H1 (cell line): ENCODE results near the gene NAMPT. TPM values are rescaled to one million over a fixed set of nuclear protein-coding genes. Genes with fewer than 3 reads are reported as not detected.

Source experiments
- CTCF ChIA-PET: fragments of 300-600 bp; sonication (Branson Sonifier 250); formaldehyde crosslinking; loops from one replicate; lab custom pipeline; 2021; ENCODE audit not compliant: partially characterized antibody; lab: Charles Lee
- POLR2A ChIA-PET: fragments of 300-600 bp; sonication (Branson Sonifier 250); formaldehyde crosslinking; loops from one replicate; lab custom pipeline; 2021; ENCODE audit warnings: inconsistent platforms; ENCODE audit not compliant: partially characterized antibody; lab: Charles Lee
- DNase-seq, 2 experiments: peaks; one replicate each; pipeline versions ENCODE4 v3.0.0 to v3.0.0-alpha.2; 2010 to 2022; ENCODE audit warnings: low spot score in 2 of 2, low read depth in 1 of 2, mixed read lengths in 1 of 2
- FAIRE-seq: peaks from 2 replicates; lab custom pipeline; 2011; peaks lifted over from hg19 to GRCh38; lab: Jason Lieb, UNC
- H2AFZ ChIP-seq: 2 replicates; pipeline ENCODE4 v1.8.1; 2012; ENCODE audit warnings: low read length, inconsistent platforms
- H2AK5ac ChIP-seq: 2 replicates; pipeline ENCODE4 v1.6.1; 2013; ENCODE audit warnings: low read depth, low read length
- H2BK120ac ChIP-seq: replicated peaks from 2 replicates; pipeline ENCODE3; 2013; ENCODE audit warnings: low read depth, low read length, inconsistent platforms
- H2BK12ac ChIP-seq: 2 replicates; pipeline ENCODE4 v1.6.1; 2013; ENCODE audit warnings: low read depth, low read length
- H2BK15ac ChIP-seq: 2 replicates; pipeline ENCODE4 v1.6.1; 2013; ENCODE audit warnings: low read length
- H2BK20ac ChIP-seq: 2 replicates; pipeline ENCODE4 v1.6.1; 2013; ENCODE audit warnings: low read length
- H2BK5ac ChIP-seq: 2 replicates; pipeline ENCODE4 v1.6.1; 2013; ENCODE audit warnings: low read depth, low read length
- H3K14ac ChIP-seq: 2 replicates; pipeline ENCODE4 v1.6.1; 2013; ENCODE audit warnings: inconsistent platforms; ENCODE audit not compliant: insufficient read length
- H3K18ac ChIP-seq: 2 replicates; pipeline ENCODE4 v1.6.1; 2013; ENCODE audit warnings: low read length; ENCODE audit errors: extremely low read depth
- H3K23ac ChIP-seq: 2 replicates; pipeline ENCODE4 v1.6.1; 2013; ENCODE audit warnings: inconsistent platforms; ENCODE audit not compliant: insufficient read length
- H3K23me2 ChIP-seq: 2 replicates; pipeline ENCODE4 v1.6.1; 2013; ENCODE audit warnings: low read depth, low read length
- H3K27ac ChIP-seq: 2 replicates; pipeline ENCODE4 v1.6.1; 2011; ENCODE audit warnings: low read depth, low read length, inconsistent platforms
- H3K27me3 ChIP-seq, 4 experiments: replicated peaks in 1 of 4; 1 replicate in 1 of 4; 2 replicates in 3 of 4; pipeline versions ENCODE4 v1.6.1 to v1.8.1; 2011 to 2013; ENCODE audit warnings: low read length in 3 of 4, mild to moderate bottlenecking in 3 of 4, inconsistent platforms in 2 of 4, mixed read lengths in 2 of 4, moderate library complexity in 1 of 4; ENCODE audit not compliant: control insufficient read depth in 3 of 4, insufficient read depth in 3 of 4; ENCODE audit errors: extremely low read depth in 1 of 4
- H3K36me3 ChIP-seq, 4 experiments: 2 replicates each; pipeline versions ENCODE4 v1.6.1 to v1.8.1; 2011 to 2013; ENCODE audit warnings: mild to moderate bottlenecking in 4 of 4, low read length in 3 of 4, moderate library complexity in 2 of 4, control low read depth in 1 of 4, inconsistent platforms in 1 of 4; ENCODE audit not compliant: insufficient read depth in 4 of 4, control insufficient read depth in 2 of 4
- H3K4ac ChIP-seq: replicated peaks from 2 replicates; pipeline ENCODE3; 2013; ENCODE audit warnings: low read length, low read depth, mixed read lengths, inconsistent platforms; ENCODE audit not compliant: insufficient read length
- H3K4me1 ChIP-seq, 4 experiments: replicated peaks in 1 of 4; 1 replicate in 1 of 4; 2 replicates in 3 of 4; pipeline versions ENCODE4 v1.6.1 to v1.8.1; 2011 to 2013; ENCODE audit warnings: low read length in 3 of 4, inconsistent platforms in 2 of 4, mixed read lengths in 1 of 4; ENCODE audit not compliant: insufficient read depth in 4 of 4, control insufficient read depth in 3 of 4
- H3K4me2 ChIP-seq, 2 experiments: 2 replicates each; pipeline versions ENCODE4 v1.6.1 to v1.8.1; 2011 to 2013; ENCODE audit warnings: low read depth in 2 of 2, low read length in 2 of 2, control low read depth in 1 of 2, inconsistent platforms in 1 of 2, mild to moderate bottlenecking in 1 of 2; ENCODE audit not compliant: insufficient read depth in 1 of 2
- H3K4me3 ChIP-seq, 4 experiments: fragments of 200-600, 300-600 bp in 1 of 4; sonication (generic), shearing (Covaris generic), sonication (Bioruptor Twin) in 1 of 4; 2 replicates each; pipeline versions ENCODE4 v1.5.1 to v1.8.1; 2011 to 2016; ENCODE audit warnings: low read length in 4 of 4, low read depth in 3 of 4, control low read depth in 2 of 4, inconsistent platforms in 2 of 4, mild to moderate bottlenecking in 2 of 4, mixed read lengths in 1 of 4, moderate library complexity in 1 of 4; ENCODE audit not compliant: insufficient read depth in 2 of 4; ENCODE audit errors: extremely low read depth in 1 of 4
- H3K56ac ChIP-seq: replicated peaks from 2 replicates; pipeline ENCODE3; 2013; ENCODE audit warnings: low read depth, mild to moderate bottlenecking, mixed read lengths, low read length, inconsistent platforms; ENCODE audit not compliant: insufficient read length
- H3K79me1 ChIP-seq: 2 replicates; pipeline ENCODE4 v1.6.1; 2013; ENCODE audit warnings: low read depth, low read length, control low read depth
- H3K79me2 ChIP-seq, 2 experiments: 2 replicates each; pipeline versions ENCODE4 v1.6.1 to v1.8.1; 2012 to 2013; ENCODE audit warnings: low read length in 2 of 2, mild to moderate bottlenecking in 2 of 2, inconsistent platforms in 1 of 2; ENCODE audit not compliant: insufficient read depth in 2 of 2, control insufficient read depth in 1 of 2
- H3K9ac ChIP-seq, 4 experiments: replicated peaks in 1 of 4; 1 replicate in 1 of 4; 2 replicates in 3 of 4; pipeline versions ENCODE4 v1.6.1 to v1.8.1; 2011 to 2013; ENCODE audit warnings: low read depth in 3 of 4, low read length in 3 of 4, control low read depth in 2 of 4, mild to moderate bottlenecking in 2 of 4, moderate library complexity in 2 of 4, inconsistent platforms in 1 of 4; ENCODE audit errors: extremely low read depth in 1 of 4
- H3K9me3 ChIP-seq, 2 experiments: 2 replicates each; pipeline versions ENCODE4 v1.6.1 to v1.8.1; 2012 to 2013; ENCODE audit warnings: mild to moderate bottlenecking in 2 of 2, moderate library complexity in 2 of 2, control low read depth in 1 of 2, inconsistent platforms in 1 of 2, low read depth in 1 of 2, low read length in 1 of 2, mixed read lengths in 1 of 2; ENCODE audit not compliant: insufficient read depth in 2 of 2
- H4K20me1 ChIP-seq, 2 experiments: replicated peaks in 1 of 2; 2 replicates each; pipeline versions ENCODE3 to v1.8.1; 2011 to 2013; ENCODE audit warnings: inconsistent platforms in 2 of 2, low read length in 2 of 2, mild to moderate bottlenecking in 1 of 2; ENCODE audit not compliant: insufficient read depth in 2 of 2, control insufficient read depth in 1 of 2
- H4K5ac ChIP-seq: 2 replicates; pipeline ENCODE4 v1.6.1; 2013; ENCODE audit warnings: low read length, low read depth, mixed read lengths, inconsistent platforms; ENCODE audit not compliant: insufficient read length
- H4K8ac ChIP-seq: 2 replicates; pipeline ENCODE4 v1.8.0; 2013; ENCODE audit warnings: mild to moderate bottlenecking, moderate library complexity, low read length, inconsistent platforms; ENCODE audit not compliant: insufficient read depth; ENCODE audit errors: extremely low read depth
- H4K91ac ChIP-seq: replicated peaks from 2 replicates; pipeline ENCODE3; 2013; ENCODE audit warnings: low read length, mixed read lengths, inconsistent platforms; ENCODE audit not compliant: insufficient read length
- ATF3 ChIP-seq: IDR thresholded peaks from 2 replicates; pipeline ENCODE4 v1.6.1; 2011; ENCODE audit warnings: low read depth, mild to moderate bottlenecking, low read length; ENCODE audit not compliant: insufficient read depth
- CBX8 ChIP-seq: fragments of 300-800, 300-1000 bp; sonication (generic); IDR thresholded peaks from 2 replicates; pipeline ENCODE4 v1.7.1; 2016; ENCODE audit warnings: low read depth, low read length, borderline replicate concordance
- EP300 ChIP-seq, 2 experiments: IDR thresholded peaks; 1 replicate in 1 of 2; 2 replicates in 1 of 2; pipeline ENCODE4 v1.6.1; 2011 to 2012; ENCODE audit warnings: low read depth in 2 of 2, low read length in 2 of 2, mild to moderate bottlenecking in 2 of 2, borderline replicate concordance in 1 of 2, inconsistent platforms in 1 of 2, moderate library complexity in 1 of 2
- KDM1A ChIP-seq: fragments of 200-600, 300-600 bp; sonication (generic); IDR thresholded peaks from 2 replicates; pipeline ENCODE4 v1.7.1; 2016; ENCODE audit warnings: mild to moderate bottlenecking, low read length, borderline replicate concordance
- KDM4A ChIP-seq: IDR thresholded peaks from one replicate; pipeline ENCODE4 v1.7.1; 2012; ENCODE audit warnings: low read depth, mild to moderate bottlenecking, moderate library complexity, low read length, inconsistent platforms; ENCODE audit not compliant: severe bottlenecking
- POLR2AphosphoS5 ChIP-seq: IDR thresholded peaks from 2 replicates; pipeline ENCODE4 v1.6.1; 2011; ENCODE audit warnings: low read depth, low read length
- POU5F1 ChIP-seq: IDR thresholded peaks from 2 replicates; pipeline ENCODE4 v1.6.1; 2011; ENCODE audit warnings: low read depth, mild to moderate bottlenecking, low read length, moderate library complexity
- RBBP5 ChIP-seq: IDR thresholded peaks from 2 replicates; pipeline ENCODE4 v1.7.1; 2012; ENCODE audit warnings: low read depth, mild to moderate bottlenecking, inconsistent platforms, low read length, moderate library complexity, borderline replicate concordance
- SIX5 ChIP-seq: IDR thresholded peaks from 2 replicates; pipeline ENCODE4 v1.6.1; 2011; ENCODE audit warnings: mild to moderate bottlenecking, low read depth, low read length
- SP2 ChIP-seq: IDR thresholded peaks from 2 replicates; pipeline ENCODE4 v1.6.1; 2012; ENCODE audit warnings: mild to moderate bottlenecking, low read length, inconsistent platforms
- SP4 ChIP-seq: IDR thresholded peaks from 2 replicates; pipeline ENCODE4 v1.6.1; 2012; ENCODE audit warnings: low read length, inconsistent platforms
- TBP ChIP-seq: IDR thresholded peaks from 2 replicates; pipeline ENCODE4 v1.6.1; 2011; ENCODE audit warnings: low read depth, low read length, improper control_type of control experiment
- USF2 ChIP-seq: IDR thresholded peaks from 2 replicates; pipeline ENCODE4 v1.6.1; 2011; ENCODE audit warnings: low read length, improper control_type of control experiment
- WGBS, 2 experiments: shearing (Covaris generic) in 1 of 2; methylation state at CpG; one replicate each; pipeline versions ENCODE4 v1.1.6 to v1.1.7; 2013 to 2015; ENCODE audit warnings: low lambda C conversion rate in 2 of 2, mixed read lengths in 2 of 2, inconsistent platforms in 1 of 2, low coverage in 1 of 2, missing lambda C conversion rate in 1 of 2; ENCODE audit not compliant: insufficient replicate concordance in 2 of 2, insufficient coverage in 1 of 2, insufficient read length in 1 of 2; ENCODE audit errors: extremely low coverage in 1 of 2, missing lambda C conversion rate in 1 of 2; 5-methylcytosine and 5-hydroxymethylcytosine counted together
- polyA plus RNA-seq, 7 experiments: library from polyadenylated mRNA; depleted of rRNA in 3 of 7; stranded (reverse) in 5 of 7; unstranded in 2 of 7; fragments of >200 nt in 5 of 7; fragments of 200-250 nt in 2 of 7; gene quantifications; 1 replicate in 5 of 7; 2 replicates in 1 of 7; 4 replicates in 1 of 7; pipeline versions ENCODE4 v1.2.1 to v1.2.3, GENCODE V29; 2011 to 2013; ENCODE audit warnings: missing spikeins in 2 of 7, mixed read lengths in 2 of 7
- total RNA-seq: library from RNA; stranded (reverse); fragmentation: NEBNext Ultra II Directional; extraction: Animal tissue kit (Norgen Biotek cat#: 25700); gene quantifications from 2 replicates; pipeline ENCODE4 v1.2.1, GENCODE V29; 2021

NAMPT gene
- total and polyA plus RNA-seq, 2 of the 8 experiments (the other 6 are each of a cell fraction or from before 2014, with no cell fraction given): 15.4 to 95.9 TPM

GRCh38 chr7:106256144-106256543 is 28.6 kb downstream of the NAMPT start:
- FAIRE-seq (no peak), DNase-seq (no peak)
- no peak overlapping the region for H2BK12ac ChIP-seq
- no peak overlapping the region for H3K4ac ChIP-seq
- H3K4me1 ChIP-seq: no peaks in the 10 kb centered on the region
- no peak overlapping the region for H3K4me3 ChIP-seq
- no peaks in the 10 kb centered on the region for H3K79me2 ChIP-seq
- no peak overlapping the region for H3K14ac ChIP-seq
- ChIA-PET POLR2A (no interaction called here), CTCF (no interaction called here)
- H4K5ac ChIP-seq: no peak overlapping the region
- H3K79me1 ChIP-seq: no peaks in the 10 kb centered on the region
- H3K18ac ChIP-seq: no peak overlapping the region
- peaks cover 2 to 54% (median 31%) of the 10 kb centered on the region in 4 experiments; a peak in 6 of 8 replicates for H3K36me3 ChIP-seq
- H4K8ac ChIP-seq: no peak overlapping the region
- no peak overlapping the region for H2BK5ac ChIP-seq
- H3K23ac ChIP-seq: no peak overlapping the region
- 90% methylated on average over 2 of the region's 2 CpGs; no CpG with 5 or more reads in 1 of the 2 experiments for WGBS, 2 experiments
- H3K23me2 ChIP-seq: no peaks in the 10 kb centered on the region
- H2BK15ac ChIP-seq: no peak overlapping the region
- H2AK5ac ChIP-seq: no peak overlapping the region
- no peak overlapping the region for H3K27ac ChIP-seq
- no peak overlapping the region for H3K56ac ChIP-seq
- H3K4me2 ChIP-seq: no peak overlapping the region
- no peak overlapping the region for H2BK20ac ChIP-seq
- H4K91ac ChIP-seq: no peak overlapping the region
- H3K27me3 ChIP-seq: no peaks in the 10 kb centered on the region
- no peak overlapping the region for H2AFZ ChIP-seq
- H3K9me3 ChIP-seq: no peaks in the 10 kb centered on the region
- H4K20me1 ChIP-seq: no peaks in the 10 kb centered on the region
- no peak overlapping the region for H2BK120ac ChIP-seq
- H3K9ac ChIP-seq: no peak overlapping the region
- no peak for TF ChIP-seq SP4
- TF ChIP-seq SP2: no peak
- no peak for TF ChIP-seq KDM4A
- TF ChIP-seq USF2: no peak
- TF ChIP-seq KDM1A: no peak
- TF ChIP-seq SIX5: no peak
- no peak for TF ChIP-seq EP300 (IDR thresholded peaks at IDR 0.05; ENCODE audit: borderline replicate concordance in 1 of 2, low read depth in 2 of 2, low read length in 2 of 2)
- TF ChIP-seq CBX8: no peak
- TF ChIP-seq POU5F1: no peak
- no peak for TF ChIP-seq RBBP5
- no peak for TF ChIP-seq POLR2AphosphoS5
- no peak for TF ChIP-seq ATF3
- TF ChIP-seq TBP: no peak
